Measurements from ENCODE around the gene IREB2. TPM values are rescaled to one million over a fixed set of nuclear protein-coding genes. Genes with fewer than 3 reads are reported as not detected.

IREB2 gene
- total and polyA plus RNA-seq, 2 donors (not counting 1 experiment from before 2014, with no cell fraction given): 14.7 to 92.1 TPM

DNA sequence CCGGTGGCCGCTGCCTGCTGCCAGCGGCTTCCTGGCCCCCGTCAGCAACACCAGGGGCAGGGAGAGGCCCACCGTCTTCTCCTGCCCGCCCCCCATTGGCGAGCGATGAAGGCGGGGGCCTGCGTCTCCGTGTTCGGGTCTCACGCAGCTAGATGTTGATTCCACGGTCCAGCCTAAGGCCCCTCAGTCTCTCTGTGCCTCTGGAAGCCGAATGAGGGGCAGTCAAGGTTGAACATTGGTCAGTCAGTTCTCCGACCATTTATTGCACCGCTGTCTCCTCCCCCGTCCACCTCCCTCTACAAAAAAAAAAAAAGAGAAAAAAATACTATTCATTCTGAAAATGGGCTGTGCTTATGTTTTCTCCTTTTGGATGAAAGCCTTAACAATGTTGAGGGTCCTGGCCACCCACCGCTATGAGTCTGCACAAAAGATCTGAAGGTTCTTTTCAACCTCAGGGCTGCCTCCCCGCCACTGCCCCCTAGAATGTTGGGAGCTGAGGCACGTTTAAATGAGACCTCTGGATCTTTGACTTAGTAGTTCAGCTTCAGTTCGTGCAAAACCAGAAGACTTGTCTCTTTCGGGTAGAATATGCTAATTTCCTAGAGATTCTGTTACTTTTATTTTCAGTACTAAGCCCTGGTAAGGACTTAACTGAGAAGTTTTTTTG, 736 bp downstream of the IREB2 start:
- Histone ChIP-seq H3K9me3 (ENCODE audit: control extremely low read depth in 1 of 3, control insufficient read depth in 2 of 3, insufficient read depth in 1 of 3, low read length in 2 of 3) (peaks cover 0 to 1% (median 0%) of the 10 kb centered on the region in 3 donors), H3K27me3 (replicated peaks in 1 of 4; ENCODE audit: control extremely low read depth in 1 of 4, control insufficient read depth in 3 of 4, insufficient read depth in 4 of 4, low read length in 3 of 4) (no peaks in the 10 kb centered on the region), H4K20me1 (ENCODE audit: control insufficient read depth, insufficient read depth, low read length, poor library complexity, severe bottlenecking) (peaks cover 23% of the 10 kb centered on the region), H3K27ac (ENCODE audit: low read length in 2 of 2) (peak overlapping the region; percentile 83 to 95), H2AFZ (ENCODE audit: insufficient read depth, low read depth, low read length, poor library complexity, severe bottlenecking) (peak overlapping the region; percentile 99), H3K4me3 (ENCODE audit: control extremely low read depth in 1 of 5, extremely low read depth in 1 of 5, insufficient read depth in 1 of 5, low read depth in 2 of 5, low read length in 4 of 5) (peak overlapping the region; percentile 71 to 98 (median 96)), H3K79me2 (ENCODE audit: control insufficient read depth, insufficient read depth, low read length) (peaks cover 70% of the 10 kb centered on the region), H3K36me3 (replicated peaks in 1 of 2; ENCODE audit: control extremely low read depth in 1 of 2, control insufficient read depth in 1 of 2, extremely low read depth in 1 of 2, insufficient read depth in 2 of 2, low read length in 1 of 2) (peaks cover 0 to 33% of the 10 kb centered on the region in 2 experiments), H3K4me1 (ENCODE audit: control insufficient read depth in 2 of 2, insufficient read depth in 2 of 2, low read length in 2 of 2) (peaks cover 17 to 21% of the 10 kb centered on the region in 2 donors), H3K4me2 (replicated peaks; ENCODE audit: low read depth, low read length, poor library complexity, severe bottlenecking) (peak overlapping the region; percentile 90), H3K9ac (ENCODE audit: low read length) (peak overlapping the region; percentile 99)
- under 1% methylated on average over 15 of the region's 23 CpGs for WGBS (ENCODE audit: insufficient coverage)
- ChIA-PET POLR2A (interaction anchor here (0.6 to 1.7 kb wide), 4 partner anchors 102 to 503 kb away, joined by 3 to 11 read pairs (median 4); partner anchors contain the start of gene PSMA4), CTCF (interaction anchor here (0.6 to 2.3 kb wide), 2 partner anchors 16 to 484 kb away, joined by 3 to 15 read pairs; no protein-coding TSS in a partner anchor)
- peaks cover 41% of the 10 kb centered on the region for H3K4me1 Mint-ChIP-seq
- peak overlapping the region; percentile 99 for H3K4me3 Mint-ChIP-seq
- H3K27me3 Mint-ChIP-seq: peaks cover 4% of the 10 kb centered on the region
- DNase-seq (peak; percentile 39), ATAC-seq (ENCODE audit: low read depth) (no peak)
- H3K27ac Mint-ChIP-seq: peak overlapping the region; percentile 89
- intact Hi-C loops (cut with micrococcal nuclease): loop anchor here (1.0 to 5.0 kb wide), 6 partner anchors 102 to 434 kb away; partner anchors contain the start of genes CHRNA5, CIB2, IDH3A and MORF4L1
- no peaks in the 10 kb centered on the region for H3K9me3 Mint-ChIP-seq (ENCODE audit: insufficient read depth)
- no peak for TF ChIP-seq EZH2 (IDR thresholded peaks at IDR 0.05; ENCODE audit: borderline replicate concordance, insufficient read depth, low read depth, low read length, poor library complexity, severe bottlenecking)
- TF ChIP-seq, protein P1, sequence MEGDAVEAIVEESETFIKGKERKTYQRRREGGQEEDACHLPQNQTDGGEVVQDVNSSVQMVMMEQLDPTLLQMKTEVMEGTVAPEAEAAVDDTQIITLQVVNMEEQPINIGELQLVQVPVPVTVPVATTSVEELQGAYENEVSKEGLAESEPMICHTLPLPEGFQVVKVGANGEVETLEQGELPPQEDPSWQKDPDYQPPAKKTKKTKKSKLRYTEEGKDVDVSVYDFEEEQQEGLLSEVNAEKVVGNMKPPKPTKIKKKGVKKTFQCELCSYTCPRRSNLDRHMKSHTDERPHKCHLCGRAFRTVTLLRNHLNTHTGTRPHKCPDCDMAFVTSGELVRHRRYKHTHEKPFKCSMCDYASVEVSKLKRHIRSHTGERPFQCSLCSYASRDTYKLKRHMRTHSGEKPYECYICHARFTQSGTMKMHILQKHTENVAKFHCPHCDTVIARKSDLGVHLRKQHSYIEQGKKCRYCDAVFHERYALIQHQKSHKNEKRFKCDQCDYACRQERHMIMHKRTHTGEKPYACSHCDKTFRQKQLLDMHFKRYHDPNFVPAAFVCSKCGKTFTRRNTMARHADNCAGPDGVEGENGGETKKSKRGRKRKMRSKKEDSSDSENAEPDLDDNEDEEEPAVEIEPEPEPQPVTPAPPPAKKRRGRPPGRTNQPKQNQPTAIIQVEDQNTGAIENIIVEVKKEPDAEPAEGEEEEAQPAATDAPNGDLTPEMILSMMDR (IDR thresholded peaks at IDR 0.05): no peak
